Central memory CD8-positive, alpha-beta T cell (primary cell): ENCODE results near the gene DOCK6.

Source experiments
- ATAC-seq: fragments of 150-1000 bp; cut with Tn5 transposase; replicated peaks from 2 replicates; pipeline ENCODE4 v1.10.0; 2022; ENCODE audit warnings: mild to moderate bottlenecking, moderate FRiP score, moderate number of reproducible peaks; ENCODE audit not compliant: poor library complexity, severe bottlenecking; ENCODE audit errors: extremely low read depth
- DNase-seq, 2 donors: peaks; one replicate each; pipeline ENCODE4 v3.0.0; 2021; ENCODE audit warnings: low spot score in 2 of 2
- H3K27ac Mint-ChIP-seq: one replicate; pipeline ENCODE4 v1.8.0; 2022; ENCODE audit warnings: low read depth, mild to moderate bottlenecking, moderate library complexity, mixed read lengths
- H3K27me3 Mint-ChIP-seq: one replicate; pipeline ENCODE4 v1.8.0; 2022; ENCODE audit warnings: mixed read lengths
- H3K36me3 Mint-ChIP-seq: one replicate; pipeline ENCODE4 v1.8.0; 2022; ENCODE audit warnings: mild to moderate bottlenecking, moderate library complexity, mixed read lengths; ENCODE audit not compliant: insufficient read depth
- H3K4me1 Mint-ChIP-seq: one replicate; pipeline ENCODE4 v1.8.0; 2022; ENCODE audit warnings: mixed read lengths
- H3K4me3 Mint-ChIP-seq: one replicate; pipeline ENCODE4 v1.8.0; 2022; ENCODE audit warnings: mild to moderate bottlenecking, moderate library complexity, mixed read lengths
- H3K9me3 Mint-ChIP-seq: one replicate; pipeline ENCODE4 v1.8.0; 2022; ENCODE audit warnings: mixed read lengths

Gene DOCK6

DNA sequence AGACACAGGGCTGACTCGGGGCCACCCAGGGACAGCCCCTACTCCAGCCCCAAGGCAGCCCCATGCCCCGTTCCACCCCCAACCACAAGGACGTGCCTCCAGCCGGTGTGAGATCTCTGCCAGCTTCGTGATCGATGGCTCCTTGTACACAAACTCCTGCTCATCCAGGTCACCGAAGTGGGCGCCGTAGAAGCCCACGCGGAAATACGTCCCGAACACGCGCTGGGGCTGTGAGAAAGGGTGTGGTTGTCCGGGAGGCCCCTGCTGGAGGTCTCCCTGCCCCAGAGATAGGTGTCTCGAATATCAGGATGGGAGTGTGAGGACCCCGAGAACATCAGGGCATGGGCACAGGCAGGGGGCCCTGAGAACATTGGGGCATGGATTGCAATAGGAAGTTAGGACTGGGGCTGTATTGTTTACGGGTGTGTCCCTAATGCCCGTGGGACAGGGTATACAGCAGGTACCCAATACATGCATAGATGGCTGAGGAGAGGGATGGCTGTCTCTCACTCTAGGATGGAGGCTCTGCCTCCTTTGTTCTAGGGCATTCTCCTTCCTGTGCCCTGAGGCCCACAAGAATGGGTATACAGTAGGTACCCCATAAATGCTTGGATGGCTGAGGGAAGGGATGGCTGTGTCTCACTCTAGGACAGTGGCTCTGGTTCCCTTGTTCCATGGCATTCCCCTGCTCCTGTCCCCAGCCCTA is 59.7 kb downstream of the DOCK6 start:
- H3K27me3 Mint-ChIP-seq, result peaks cover 34% of the 10 kb centered on the region
- H3K36me3 Mint-ChIP-seq, result peaks cover 2% of the 10 kb centered on the region
- H3K27ac Mint-ChIP-seq, result no peak overlapping the region
- DNase-seq, result no peak
- peaks cover 10% of the 10 kb centered on the region for H3K4me1 Mint-ChIP-seq
- H3K9me3 Mint-ChIP-seq, result no peaks in the 10 kb centered on the region
- no peak for ATAC-seq
- H3K4me3 Mint-ChIP-seq, result no peak overlapping the region

GRCh38 chr19:11201791-11202190 is 60.5 kb downstream of the DOCK6 start:
- Mint-ChIP-seq H3K4me3 (no peak overlapping the region), H3K27ac (no peak overlapping the region), H3K36me3 (peaks cover 2% of the 10 kb centered on the region), H3K27me3 (peaks cover 35% of the 10 kb centered on the region), H3K9me3 (no peaks in the 10 kb centered on the region), H3K4me1 (peaks cover 14% of the 10 kb centered on the region)
- no peak for ATAC-seq
- DNase-seq, result no peak

GRCh38 chr19:11200931-11201330 is 61.4 kb downstream of the DOCK6 start:
- H3K4me3 Mint-ChIP-seq, result no peak overlapping the region
- ATAC-seq, result no peak
- no peak for DNase-seq
- H3K27ac Mint-ChIP-seq, result no peak overlapping the region
- no peaks in the 10 kb centered on the region for H3K9me3 Mint-ChIP-seq
- H3K4me1 Mint-ChIP-seq, result peaks cover 20% of the 10 kb centered on the region
- H3K36me3 Mint-ChIP-seq, result peaks cover 2% of the 10 kb centered on the region
- H3K27me3 Mint-ChIP-seq, result peaks cover 41% of the 10 kb centered on the region

DNA sequence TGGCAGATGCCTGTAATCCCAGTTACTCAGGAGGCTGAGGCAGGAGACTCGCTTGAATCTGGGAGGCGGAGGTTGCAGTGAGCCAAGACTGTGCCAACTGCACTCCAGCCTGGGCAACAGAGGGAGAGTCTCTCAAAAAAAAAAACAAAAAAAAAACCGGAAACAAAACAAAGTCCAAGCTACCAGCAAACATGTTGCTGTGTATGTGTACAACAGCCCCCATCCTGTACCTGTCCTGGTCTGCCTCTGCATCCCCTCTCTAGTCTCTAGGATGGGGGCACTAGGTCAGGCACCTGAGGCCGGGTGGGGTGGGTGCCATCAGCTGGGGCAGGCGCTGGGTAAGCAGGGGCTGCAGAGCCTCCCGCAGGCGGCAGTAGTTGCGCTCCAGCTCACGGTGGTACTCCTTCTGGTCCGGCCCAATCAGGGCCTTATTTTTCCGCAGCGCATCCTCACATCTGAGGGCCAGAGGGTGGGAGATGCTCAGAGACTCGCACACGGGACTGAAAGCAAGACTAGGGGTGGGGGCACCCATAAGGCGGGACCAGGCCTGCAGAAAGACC is 62.2 kb downstream of the DOCK6 start:
- Mint-ChIP-seq H3K27me3 (peaks cover 42% of the 10 kb centered on the region), H3K4me3 (no peak overlapping the region), H3K36me3 (peaks cover 2% of the 10 kb centered on the region), H3K9me3 (no peaks in the 10 kb centered on the region), H3K27ac (no peak overlapping the region), H3K4me1 (peaks cover 26% of the 10 kb centered on the region)
- ATAC-seq (no peak), DNase-seq (no peak)

DNA sequence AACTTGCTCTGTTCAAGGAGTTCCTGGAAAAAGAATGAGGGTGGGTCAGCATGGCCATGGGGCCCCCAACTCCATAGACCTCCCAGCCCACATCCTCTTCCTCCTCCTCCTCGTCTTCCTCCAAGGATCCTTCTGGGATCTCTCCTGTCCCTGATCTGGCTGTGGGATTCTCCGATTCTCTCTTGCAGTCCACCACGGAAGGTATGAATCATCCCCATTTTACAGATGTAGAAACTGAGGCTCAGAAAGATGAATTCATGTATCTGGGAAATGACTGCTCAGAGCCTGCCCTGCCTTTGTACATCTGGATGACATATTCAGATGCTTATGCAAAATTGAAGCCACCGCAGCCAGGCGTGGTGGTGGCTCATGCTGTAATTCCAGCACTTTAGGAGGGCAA is 62.8 kb downstream of the DOCK6 start:
- Mint-ChIP-seq H3K9me3 (no peaks in the 10 kb centered on the region), H3K4me3 (no peak overlapping the region), H3K27me3 (peaks cover 37% of the 10 kb centered on the region), H3K4me1 (peaks cover 21% of the 10 kb centered on the region), H3K36me3 (peaks cover 2% of the 10 kb centered on the region), H3K27ac (no peak overlapping the region)
- DNase-seq, result no peak
- no peak for ATAC-seq

DNA sequence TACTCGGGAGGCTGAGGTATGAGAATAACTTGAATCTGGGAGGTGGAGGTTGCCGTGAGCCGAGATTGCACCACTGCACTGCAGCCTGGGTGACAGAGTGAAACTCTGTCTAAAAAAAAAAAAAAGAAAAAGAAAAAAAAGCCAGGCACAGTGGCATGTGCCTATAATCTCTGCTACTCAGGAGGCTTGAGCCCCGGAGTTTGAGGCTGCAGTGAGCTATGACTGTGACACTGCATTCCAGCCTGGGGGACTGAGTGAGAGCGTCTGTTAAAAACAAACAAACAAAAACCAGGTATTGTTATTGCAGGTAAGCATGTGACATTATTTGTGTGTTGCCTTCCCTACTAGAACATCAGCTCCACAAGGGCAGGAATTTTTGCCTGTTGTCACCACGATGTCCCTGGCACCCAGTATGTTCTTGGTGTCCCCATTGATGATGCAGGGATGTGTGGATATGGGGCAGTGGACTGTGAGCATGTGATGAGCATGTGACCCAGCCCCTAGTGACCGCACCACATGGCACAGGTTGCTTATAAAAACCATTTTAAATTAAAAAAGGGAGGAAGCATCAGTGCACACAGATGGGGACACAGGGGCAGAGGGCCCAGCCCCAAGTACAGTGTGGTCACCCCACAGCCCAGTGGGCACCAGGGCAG is 63.4 kb downstream of the DOCK6 start:
- H3K27ac Mint-ChIP-seq, result no peak overlapping the region
- H3K27me3 Mint-ChIP-seq, result peaks cover 31% of the 10 kb centered on the region
- H3K36me3 Mint-ChIP-seq, result peaks cover 2% of the 10 kb centered on the region
- peaks cover 16% of the 10 kb centered on the region for H3K4me1 Mint-ChIP-seq
- DNase-seq (no peak), ATAC-seq (no peak)
- no peaks in the 10 kb centered on the region for H3K9me3 Mint-ChIP-seq
- H3K4me3 Mint-ChIP-seq, result peak overlapping the region; percentile 65

DNA sequence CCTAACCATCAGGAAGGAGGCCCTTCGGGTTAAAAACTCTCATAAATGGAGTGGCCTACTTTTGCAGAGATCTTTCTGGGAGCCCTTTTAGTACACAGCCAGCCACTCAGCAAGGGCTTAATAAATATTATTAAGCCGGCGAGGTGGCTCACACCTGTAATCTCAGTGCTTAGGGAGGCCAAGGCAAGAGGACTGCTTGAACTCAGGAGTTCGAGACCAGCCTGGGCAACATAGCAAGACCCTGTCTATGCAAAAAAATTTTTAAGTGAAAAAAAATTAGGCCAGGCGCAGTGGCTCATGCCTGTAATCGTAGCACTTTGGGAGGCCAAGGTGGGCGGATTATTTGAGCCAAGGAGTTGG is 64.2 kb downstream of the DOCK6 start:
- peaks cover 25% of the 10 kb centered on the region for H3K27me3 Mint-ChIP-seq
- H3K27ac Mint-ChIP-seq, result no peak overlapping the region

DNA sequence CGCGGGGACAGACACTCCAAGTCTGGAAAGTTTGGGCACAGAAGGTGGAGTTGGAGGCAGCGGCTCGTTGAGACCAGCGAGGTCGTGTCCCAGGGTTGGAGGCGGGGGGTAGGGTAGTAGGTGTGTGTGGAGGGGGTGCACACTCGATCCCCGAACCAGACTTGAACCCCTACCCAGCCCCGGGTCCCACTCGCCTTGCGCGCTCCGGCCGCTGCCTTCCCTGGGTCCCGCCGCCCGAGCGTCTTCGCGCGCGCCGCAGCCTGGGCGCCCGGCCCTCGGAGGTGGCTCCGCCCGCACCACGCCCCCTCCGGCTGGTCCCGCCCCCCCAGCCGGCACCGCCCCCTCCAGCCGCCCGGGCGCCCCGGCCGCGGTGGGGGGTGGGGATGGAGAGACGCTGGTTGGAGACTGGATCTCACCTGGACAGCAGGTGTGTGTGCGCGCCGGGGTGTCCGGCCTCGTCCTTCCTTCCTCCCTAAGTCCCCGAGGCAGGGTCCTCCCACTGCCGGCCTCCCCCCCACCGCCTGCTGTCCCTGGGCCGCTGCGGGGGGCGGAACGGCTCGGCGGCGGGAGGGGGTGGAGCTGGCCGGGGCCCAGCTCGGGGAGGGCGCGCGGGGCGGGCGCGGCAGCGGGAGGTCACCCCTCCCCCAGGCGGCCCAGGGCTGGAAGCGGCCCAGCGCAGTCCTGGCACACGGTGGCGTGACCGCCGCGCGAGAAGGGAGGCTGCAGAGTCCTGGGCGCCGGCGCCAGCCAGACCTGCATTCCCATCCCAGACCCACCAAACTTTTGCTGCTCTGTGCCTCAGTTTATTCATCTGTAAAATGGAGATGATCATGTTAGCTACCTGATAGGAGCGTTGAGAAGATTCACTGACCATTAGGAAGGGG is 64.8 kb downstream of the DOCK6 start, which contains the start of gene KANK2:
KANK2 (minus strand) TSS at position 255 of the 884 bp plus-strand sequence. CDS start 3,034 bp downstream, outside the sequence.
- H3K9me3 Mint-ChIP-seq, result no peaks in the 10 kb centered on the region
- H3K27ac Mint-ChIP-seq, result no peak within 1 kb of the TSS
- ATAC-seq, result peak; percentile 87
- DNase-seq, result peak; percentile 52 to 60
- peak within 1 kb of the TSS; percentile 69 for H3K4me3 Mint-ChIP-seq
- peaks cover 16% of the 10 kb centered on the region for H3K4me1 Mint-ChIP-seq
- H3K36me3 Mint-ChIP-seq, result no peaks in the 10 kb centered on the region
- H3K27me3 Mint-ChIP-seq, result peaks cover 19% of the 10 kb centered on the region

More for the DNA sequence above, 64.2 kb downstream of the DOCK6 start:
- Mint-ChIP-seq H3K4me1 (peaks cover 16% of the 10 kb centered on the region), H3K4me3 (peak overlapping the region; percentile 65), H3K9me3 (no peaks in the 10 kb centered on the region), H3K36me3 (peaks cover 2% of the 10 kb centered on the region)
- DNase-seq, result no peak
- ATAC-seq, result no peak

GRCh38 chr19:11196406-11197287 is 65.7 kb downstream of the DOCK6 start:
- Mint-ChIP-seq H3K27me3 (peaks cover 19% of the 10 kb centered on the region), H3K4me1 (peaks cover 16% of the 10 kb centered on the region), H3K4me3 (peak overlapping the region; percentile 69), H3K36me3 (no peaks in the 10 kb centered on the region), H3K9me3 (no peaks in the 10 kb centered on the region), H3K27ac (no peak overlapping the region)
- no peak for DNase-seq
- no peak for ATAC-seq

DNA sequence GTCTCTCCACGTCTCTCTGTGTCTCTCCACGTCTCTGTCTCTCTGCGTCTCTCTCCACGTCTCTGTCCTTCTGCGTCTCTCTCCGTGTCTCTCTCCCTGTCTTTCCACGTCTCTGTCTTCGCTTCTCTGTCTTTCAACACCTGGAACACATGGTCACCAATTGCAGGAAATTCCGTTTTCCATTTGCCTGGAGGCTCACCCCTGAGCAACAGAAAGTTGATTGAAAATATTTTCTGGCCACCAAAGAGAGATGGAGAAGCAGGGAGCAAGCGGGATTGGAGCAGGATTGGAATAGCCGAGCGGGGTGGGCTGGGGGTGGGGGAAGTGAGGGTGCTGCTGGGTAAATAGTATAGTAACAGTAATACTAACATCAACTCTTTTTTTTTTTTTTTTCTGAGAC is 66.6 kb downstream of the DOCK6 start:
- Mint-ChIP-seq H3K27me3 (peaks cover 19% of the 10 kb centered on the region), H3K9me3 (no peaks in the 10 kb centered on the region), H3K36me3 (no peaks in the 10 kb centered on the region), H3K27ac (no peak overlapping the region), H3K4me1 (peaks cover 16% of the 10 kb centered on the region), H3K4me3 (no peak overlapping the region)
- ATAC-seq (no peak), DNase-seq (no peak)

- H3K27me3 Mint-ChIP-seq, result peaks cover 19% of the 10 kb centered on the region
- no peak overlapping the region for H3K4me3 Mint-ChIP-seq
- no peak overlapping the region for H3K27ac Mint-ChIP-seq
- H3K36me3 Mint-ChIP-seq, result no peaks in the 10 kb centered on the region
- no peak for ATAC-seq
- peaks cover 16% of the 10 kb centered on the region for H3K4me1 Mint-ChIP-seq
- H3K9me3 Mint-ChIP-seq, result no peaks in the 10 kb centered on the region
- DNase-seq, result no peak
These were observed 67.4 kb downstream of the DOCK6 start for GRCh38 chr19:11194656-11195558.
